Spleen (tissue), 11 donors: Measurements from ENCODE around the gene PTAFR. TPM values are rescaled to one million over a fixed set of nuclear protein-coding genes. Genes with fewer than 3 reads are reported as not detected.

Experiments
- DNase-seq: peaks from one replicate; pipeline ENCODE4 v3.0.0-alpha.2; 2020
- H3K27ac ChIP-seq, 8 donors: fragments of 200-600 bp; sonication (generic) in 7 of 8; 1 replicate in 4 of 8; 2 replicates in 4 of 8; pipeline versions ENCODE4 v1.5.0 to v1.8.0; 2016 to 2021; ENCODE audit warnings: inconsistent platforms in 4 of 8, mild to moderate bottlenecking in 4 of 8, moderate library complexity in 1 of 8
- H3K27me3 ChIP-seq, 7 donors: fragments of 200-600 bp; sonication (generic) in 6 of 7; replicated peaks in 1 of 7; 1 replicate in 4 of 7; 2 replicates in 3 of 7; pipeline versions ENCODE4 v1.5.0 to v1.8.0; 2016 to 2021; ENCODE audit warnings: inconsistent platforms in 3 of 7, mild to moderate bottlenecking in 1 of 7
- H3K36me3 ChIP-seq, 6 donors: fragments of 200-600 bp; sonication (generic) in 5 of 6; 1 replicate in 4 of 6; 2 replicates in 2 of 6; pipeline versions ENCODE4 v1.5.0 to v1.8.0; 2016 to 2021; ENCODE audit warnings: inconsistent platforms in 2 of 6
- H3K4me1 ChIP-seq, 6 donors: fragments of 200-600 bp; sonication (generic) in 5 of 6; 1 replicate in 3 of 6; 2 replicates in 3 of 6; pipeline versions ENCODE4 v1.5.0 to v1.8.0; 2016 to 2021; ENCODE audit warnings: inconsistent platforms in 3 of 6
- H3K4me3 ChIP-seq, 8 donors: fragments of 200-600 bp; sonication (generic) in 7 of 8; 1 replicate in 4 of 8; 2 replicates in 4 of 8; pipeline versions ENCODE4 v1.5.0 to v1.8.0; 2016 to 2021; ENCODE audit warnings: inconsistent platforms in 4 of 8, mild to moderate bottlenecking in 4 of 8, moderate library complexity in 2 of 8
- H3K9me3 ChIP-seq, 8 donors: fragments of 200-600 bp; sonication (generic) in 7 of 8; 1 replicate in 4 of 8; 2 replicates in 4 of 8; pipeline versions ENCODE4 v1.5.0 to v1.8.0; 2016 to 2021; ENCODE audit warnings: inconsistent platforms in 4 of 8
- POLR2A ChIP-seq, 3 donors: fragments of 450-650 bp; IDR thresholded peaks; one replicate each; pipeline ENCODE4 v1.5.1; 2017; ENCODE audit warnings: antibody characterized with exemption in 3 of 3, mild to moderate bottlenecking in 1 of 3
- POLR2AphosphoS5 ChIP-seq, 3 donors: sonication (generic); formaldehyde crosslinking; IDR thresholded peaks; one replicate each; pipeline ENCODE4 v1.5.1; 2017; ENCODE audit warnings: antibody characterized with exemption in 3 of 3
- WGBS, 5 donors: extraction: QIAGEN DNeasy Blood & Tissue Kit in 3 of 5; methylation state at CpG; one replicate each; pipeline versions ENCODE4 v1.1.5 to v1.1.7; 2013 to 2018; 5-methylcytosine and 5-hydroxymethylcytosine counted together
- intact Hi-C: fragments of 100-400 bp; cut with DNase I; formaldehyde crosslinking; loops from one replicate; pipeline ENCODE4 v1.15.0; 2023; ENCODE audit warnings: low total_unique reads
- polyA plus RNA-seq, 3 donors: library from polyadenylated mRNA; stranded (reverse); fragments of 200-250 nt; gene quantifications; one replicate each; pipeline ENCODE4 v1.2.1, GENCODE V29; 2013
- total RNA-seq, 7 donors: library from RNA; depleted of rRNA in 3 of 7; stranded (reverse); fragments of >200 nt in 3 of 7; fragmentation: NEBNext Ultra II Directional in 4 of 7; extraction: Animal tissue kit (Norgen Biotek cat#: 25700) in 4 of 7; gene quantifications; one replicate each; pipeline versions ENCODE4 v1.1.0 to v1.2.1, GENCODE V29; 2016 to 2021
- TF ChIP-seq, protein P1 (sequence below), 11 experiments: fragments of 200-600 bp in 7 of 11; fragments of 450-650 bp in 4 of 11; sonication (generic) in 4 of 11; IDR thresholded peaks in 8 of 11; conservative IDR thresholded peaks in 3 of 11; 1 replicate in 7 of 11; 2 replicates in 4 of 11; pipeline versions ENCODE4 v1.4.0 to v1.8.0; 2016 to 2021; ENCODE audit warnings: antibody characterized with exemption in 11 of 11, inconsistent platforms in 4 of 11, mild to moderate bottlenecking in 1 of 11
- donor health status: healthy with polysubstance abuse.
- donor health status: DM: no; HTN: no; CAD: no; lungs with moderate emphysema.
- donor health status: DM: no; HTN: no; CAD: no.
- donor health status: Bipolar disorder and iron deficiency.
- donor health status: healthy.
- donor health status: DM: no; HTN: no; CAD: no.
- donor health status: DM: yes; HTN: yes; CAD: no.

The PTAFR gene
- total and polyA plus RNA-seq, 10 donors, result 5.0 to 32.2 (median 24.0) TPM

DNA sequence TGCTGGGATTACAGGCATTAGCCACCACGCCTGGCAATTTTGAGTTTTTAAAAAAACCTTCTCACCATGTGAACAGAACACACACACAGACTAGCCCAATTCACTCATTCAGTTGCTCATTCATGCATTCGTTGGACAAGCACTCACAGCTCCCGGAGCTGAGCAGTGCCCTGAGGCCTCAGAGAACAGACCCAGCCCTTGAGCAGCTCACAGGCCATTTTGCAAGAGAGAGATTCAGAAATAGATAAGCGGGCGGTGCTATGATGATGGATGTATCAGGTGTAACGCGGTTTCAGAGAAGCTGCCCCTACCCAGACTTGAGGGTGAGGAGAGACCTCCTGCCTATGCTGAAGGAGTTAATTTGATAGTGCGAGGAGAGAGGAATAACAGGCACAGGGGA, 18.6 kb downstream of the PTAFR start:
- WGBS, 5 donors, result 94 to 95% (median 94%) methylated on average over 8 of the region's 8 CpGs
- TF ChIP-seq POLR2AphosphoS5 (IDR thresholded peaks at IDR 0.05), result no peak
- no peak for TF ChIP-seq POLR2A (IDR thresholded peaks at IDR 0.05)
- TF ChIP-seq, protein P1, sequence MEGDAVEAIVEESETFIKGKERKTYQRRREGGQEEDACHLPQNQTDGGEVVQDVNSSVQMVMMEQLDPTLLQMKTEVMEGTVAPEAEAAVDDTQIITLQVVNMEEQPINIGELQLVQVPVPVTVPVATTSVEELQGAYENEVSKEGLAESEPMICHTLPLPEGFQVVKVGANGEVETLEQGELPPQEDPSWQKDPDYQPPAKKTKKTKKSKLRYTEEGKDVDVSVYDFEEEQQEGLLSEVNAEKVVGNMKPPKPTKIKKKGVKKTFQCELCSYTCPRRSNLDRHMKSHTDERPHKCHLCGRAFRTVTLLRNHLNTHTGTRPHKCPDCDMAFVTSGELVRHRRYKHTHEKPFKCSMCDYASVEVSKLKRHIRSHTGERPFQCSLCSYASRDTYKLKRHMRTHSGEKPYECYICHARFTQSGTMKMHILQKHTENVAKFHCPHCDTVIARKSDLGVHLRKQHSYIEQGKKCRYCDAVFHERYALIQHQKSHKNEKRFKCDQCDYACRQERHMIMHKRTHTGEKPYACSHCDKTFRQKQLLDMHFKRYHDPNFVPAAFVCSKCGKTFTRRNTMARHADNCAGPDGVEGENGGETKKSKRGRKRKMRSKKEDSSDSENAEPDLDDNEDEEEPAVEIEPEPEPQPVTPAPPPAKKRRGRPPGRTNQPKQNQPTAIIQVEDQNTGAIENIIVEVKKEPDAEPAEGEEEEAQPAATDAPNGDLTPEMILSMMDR (IDR thresholded peaks at IDR 0.05 in 8 of 11, conservative IDR thresholded peaks at IDR 0.05 in 3 of 11), result no peak
- intact Hi-C loops, result no loop called here
- DNase-seq, result no peak
- H3K27ac ChIP-seq, result peak overlapping the region in 3 of 8 donors; percentile 3 to 73 (median 61)
- H3K36me3 ChIP-seq, result peaks cover 0 to 5% (median 0%) of the 10 kb centered on the region in 6 donors
- no peaks in the 10 kb centered on the region for H3K9me3 ChIP-seq
- peaks cover 2 to 94% (median 35%) of the 10 kb centered on the region in 6 donors for H3K4me1 ChIP-seq
- no peaks in the 10 kb centered on the region for H3K27me3 ChIP-seq
- no peak overlapping the region for H3K4me3 ChIP-seq

DNA sequence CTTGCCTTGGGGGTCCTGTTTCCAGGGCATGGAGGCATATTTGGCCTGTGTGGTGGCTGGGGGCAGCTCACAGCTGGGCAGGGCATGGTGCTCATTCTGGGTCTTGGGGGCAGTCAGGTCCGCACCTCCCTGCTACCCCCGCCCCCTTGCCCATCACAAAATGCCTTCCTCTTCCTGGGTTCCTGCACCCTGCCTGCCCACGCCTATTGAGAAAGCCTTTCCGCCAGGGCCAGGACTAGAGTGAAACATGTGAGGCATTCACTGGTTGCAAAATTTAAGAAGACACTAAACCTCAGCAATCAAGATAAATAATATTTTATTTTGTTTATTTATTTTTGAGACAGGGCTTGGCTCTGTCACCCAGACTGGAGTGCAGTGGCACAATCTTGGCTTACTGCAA, 19.7 kb downstream of the PTAFR start:
- intact Hi-C loops, result no loop called here
- H3K27ac ChIP-seq, result peak overlapping the region in 5 of 8 donors; percentile 26 to 73 (median 58)
- H3K36me3 ChIP-seq, result peaks cover 0 to 5% (median 0%) of the 10 kb centered on the region in 6 donors
- TF ChIP-seq, protein P1 (IDR thresholded peaks at IDR 0.05 in 8 of 11, conservative IDR thresholded peaks at IDR 0.05 in 3 of 11), result no peak
- TF ChIP-seq POLR2AphosphoS5 (IDR thresholded peaks at IDR 0.05), result peak in 2 of 3 donors; percentile 21 to 47
- no peak for TF ChIP-seq POLR2A (IDR thresholded peaks at IDR 0.05)
- WGBS, 5 donors, result 56 to 88% (median 77%) methylated on average over 4 of the region's 4 CpGs
- peaks cover 2 to 92% (median 34%) of the 10 kb centered on the region in 6 donors for H3K4me1 ChIP-seq
- peak; percentile 82 for DNase-seq
- no peaks in the 10 kb centered on the region for H3K9me3 ChIP-seq
- H3K4me3 ChIP-seq, result no peak overlapping the region
- no peaks in the 10 kb centered on the region for H3K27me3 ChIP-seq

DNA sequence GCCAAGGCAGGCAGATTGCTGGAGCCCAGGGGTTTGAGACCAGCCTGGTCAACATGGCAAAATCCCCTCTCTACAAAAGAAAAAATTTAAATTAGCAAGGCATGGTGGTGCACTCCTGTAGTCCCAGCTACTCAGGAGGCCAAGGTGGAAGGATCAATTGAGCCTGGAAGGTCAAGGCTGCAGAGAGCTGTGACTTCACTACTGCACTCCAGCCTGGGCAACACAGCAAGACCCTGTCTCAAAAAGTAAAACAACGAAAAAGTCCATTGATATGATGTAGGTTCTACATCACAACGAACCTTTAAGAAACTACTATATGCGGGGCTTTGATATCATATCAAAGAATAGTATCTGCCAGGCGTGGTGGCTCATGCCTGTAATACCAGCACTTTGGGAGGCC, 20.9 kb downstream of the PTAFR start:
- intact Hi-C loops, result no loop called here
- peaks cover 2 to 80% (median 26%) of the 10 kb centered on the region in 6 donors for H3K4me1 ChIP-seq
- no peak overlapping the region for H3K4me3 ChIP-seq
- WGBS, 5 donors, result 86 to 97% (median 95%) methylated on average over 4 of the region's 4 CpGs
- H3K36me3 ChIP-seq, result peaks cover 0 to 16% (median 0%) of the 10 kb centered on the region in 6 donors
- no peaks in the 10 kb centered on the region for H3K27me3 ChIP-seq
- H3K9me3 ChIP-seq, result no peaks in the 10 kb centered on the region
- TF ChIP-seq POLR2AphosphoS5 (IDR thresholded peaks at IDR 0.05), result no peak
- DNase-seq, result no peak
- H3K27ac ChIP-seq, result peak overlapping the region in 3 of 8 donors; percentile 49 to 73 (median 51)

DNA sequence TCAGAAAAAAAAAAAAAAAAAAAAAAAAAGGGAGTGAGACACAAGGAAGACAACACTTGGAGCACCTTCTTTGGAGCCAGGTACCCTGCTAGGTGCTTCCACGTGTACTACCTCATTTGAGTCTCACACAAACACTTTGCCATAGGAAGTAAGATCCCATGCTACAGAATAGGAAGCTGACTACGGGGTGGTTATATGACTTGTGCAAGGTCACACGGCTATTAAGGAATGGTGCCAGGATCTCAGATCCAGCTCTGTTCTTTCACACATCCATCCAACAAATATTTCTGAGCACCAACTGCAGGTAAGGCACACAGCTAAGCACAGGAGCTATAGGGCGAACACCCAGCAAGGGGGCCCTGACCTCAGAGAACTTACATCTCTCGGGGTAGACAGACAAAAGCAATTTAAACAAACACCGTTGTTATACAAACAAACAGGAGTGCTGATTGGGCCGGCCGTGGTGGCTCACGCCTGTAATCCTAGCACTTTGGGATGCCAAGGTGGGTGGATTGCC, 22.4 kb downstream of the PTAFR start:
- Histone ChIP-seq H3K36me3 (peaks cover 0 to 31% (median 9%) of the 10 kb centered on the region in 6 donors), H3K4me3 (no peak overlapping the region), H3K4me1 (peaks cover 2 to 65% (median 22%) of the 10 kb centered on the region in 6 donors), H3K27me3 (no peaks in the 10 kb centered on the region), H3K27ac (peak overlapping the region in 5 of 8 donors; percentile 9 to 73 (median 30)), H3K9me3 (no peaks in the 10 kb centered on the region)
- TF ChIP-seq POLR2A (IDR thresholded peaks at IDR 0.05) (no peak), POLR2AphosphoS5 (IDR thresholded peaks at IDR 0.05) (no peak)
- TF ChIP-seq, protein P1 (IDR thresholded peaks at IDR 0.05 in 8 of 11, conservative IDR thresholded peaks at IDR 0.05 in 3 of 11), result no peak
- 65 to 74% (median 68%) methylated on average over 9 of the region's 9 CpGs for WGBS, 5 donors
- intact Hi-C loops, result no loop called here
- no peak for DNase-seq
